ENCODE measurements around the gene MYOM3.

GRCh38 chr1:24049733-24050132 is 62.2 kb downstream of the MYOM3 start:
- TF ChIP-seq POLR2A (IDR thresholded peaks at IDR 0.05), result no peak
- no peak for TF ChIP-seq CTCF (IDR thresholded peaks at IDR 0.05)

Measured in body of pancreas (tissue), 4 donors.